Bronchial epithelial cell (primary cell): Measurements from ENCODE around the gene NHERF2. TPM values are rescaled to one million over a fixed set of nuclear protein-coding genes. Genes with fewer than 3 reads are reported as not detected.

ENCODE experiments used
- DNase-seq: peaks from one replicate; pipeline ENCODE4 v3.0.0-alpha.2; 2010; ENCODE audit warnings: low read depth
- FAIRE-seq: peaks from 2 replicates; lab custom pipeline; 2011; peaks lifted over from hg19 to GRCh38; lab: Jason Lieb, UNC
- H3K27me3 ChIP-seq: 2 replicates; pipeline ENCODE4 v1.5.1; 2011; ENCODE audit warnings: low read length; ENCODE audit not compliant: control insufficient read depth, insufficient read depth
- H3K36me3 ChIP-seq: 2 replicates; pipeline ENCODE4 v1.5.1; 2011; ENCODE audit warnings: low read length; ENCODE audit not compliant: control insufficient read depth, insufficient read depth
- H3K4me3 ChIP-seq: 2 replicates; pipeline ENCODE4 v1.5.1; 2011; ENCODE audit warnings: mild to moderate bottlenecking, low read depth, low read length, control low read depth
- CTCF ChIP-seq: IDR thresholded peaks from 2 replicates; pipeline ENCODE4 v1.5.1; 2011; ENCODE audit warnings: mild to moderate bottlenecking, moderate library complexity, low read length, control low read depth, inconsistent platforms; ENCODE audit not compliant: insufficient read depth, severe bottlenecking
- total RNA-seq: library from RNA; depleted of rRNA; stranded (reverse); fragments of >200 nt; gene quantifications from 2 replicates; pipeline ENCODE4 v1.2.1, GENCODE V29; 2014

NHERF2 gene
- total RNA-seq, 1 donor from 2014 or later, result 15.8 TPM

DNA sequence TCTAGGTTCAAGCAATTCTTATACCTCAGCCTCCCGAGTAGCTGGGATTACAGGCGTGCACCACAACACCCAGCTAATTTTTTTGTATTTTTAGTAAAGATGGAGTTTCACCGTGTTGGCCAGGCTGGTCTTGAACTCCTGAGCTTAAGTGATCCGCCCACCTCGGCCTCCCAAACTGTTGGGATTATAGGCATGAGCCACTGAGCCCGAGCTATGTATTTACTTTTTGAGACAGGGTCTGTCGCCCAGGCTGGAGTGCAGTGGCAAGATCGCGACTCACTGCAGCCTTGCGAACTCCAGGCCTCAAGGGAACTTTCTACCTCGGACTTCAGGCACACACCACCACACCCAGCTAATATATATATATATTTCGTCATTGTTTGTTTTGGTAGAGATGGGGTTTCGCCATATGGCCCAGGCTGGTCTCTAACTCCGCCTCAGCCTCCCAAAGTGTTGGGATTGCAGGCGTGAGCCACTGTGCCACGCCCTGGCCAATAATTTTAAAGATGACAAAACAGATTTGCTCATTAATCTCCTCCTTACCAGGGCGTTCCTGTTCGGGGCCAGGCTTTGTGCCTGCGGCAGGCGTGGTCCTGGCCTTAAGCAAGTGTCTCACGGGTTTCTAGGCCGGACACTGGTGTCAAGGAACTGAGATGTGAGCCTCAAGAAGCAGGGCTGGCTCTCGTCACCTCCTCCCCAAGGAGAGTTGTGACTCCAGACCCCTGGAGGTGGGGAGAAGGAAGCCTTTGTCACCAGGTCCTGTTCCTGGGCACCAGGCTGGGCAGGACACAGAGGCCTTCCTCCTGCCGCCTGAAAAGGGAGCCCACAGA is 11.4 kb upstream of the NHERF2 start:
- H3K36me3 ChIP-seq, result no peaks in the 10 kb centered on the region
- peaks cover 8% of the 10 kb centered on the region for H3K27me3 ChIP-seq
- no peak for FAIRE-seq
- DNase-seq, result peak; percentile 93
- H3K4me3 ChIP-seq, result no peak overlapping the region
- TF ChIP-seq CTCF, result no peak

DNA sequence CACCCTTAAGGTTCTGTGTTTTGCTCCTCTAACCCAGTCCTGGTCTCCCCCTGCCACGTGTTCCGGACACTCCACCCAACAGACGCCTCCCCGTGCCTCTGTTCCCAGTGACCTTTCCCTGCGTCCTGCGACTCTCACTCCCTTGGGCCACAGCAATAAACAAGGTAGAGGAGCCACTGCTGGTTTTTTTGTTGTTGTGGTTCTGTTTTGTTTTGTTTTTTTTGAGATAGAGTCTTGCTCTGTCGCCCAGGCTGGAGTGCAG is 10.8 kb upstream of the NHERF2 start:
- no peak overlapping the region for H3K4me3 ChIP-seq
- no peak for DNase-seq
- FAIRE-seq, result no peak
- TF ChIP-seq CTCF, result no peak
- no peaks in the 10 kb centered on the region for H3K36me3 ChIP-seq
- H3K27me3 ChIP-seq, result peaks cover 11% of the 10 kb centered on the region

- peaks cover 11% of the 10 kb centered on the region for H3K27me3 ChIP-seq
- DNase-seq, result no peak
- no peaks in the 10 kb centered on the region for H3K36me3 ChIP-seq
- no peak overlapping the region for H3K4me3 ChIP-seq
- FAIRE-seq, result no peak
- peak; percentile 29 for TF ChIP-seq CTCF
Measured at GRCh38 chr16:2016407-2016922, 10.2 kb upstream of the NHERF2 start.

DNA sequence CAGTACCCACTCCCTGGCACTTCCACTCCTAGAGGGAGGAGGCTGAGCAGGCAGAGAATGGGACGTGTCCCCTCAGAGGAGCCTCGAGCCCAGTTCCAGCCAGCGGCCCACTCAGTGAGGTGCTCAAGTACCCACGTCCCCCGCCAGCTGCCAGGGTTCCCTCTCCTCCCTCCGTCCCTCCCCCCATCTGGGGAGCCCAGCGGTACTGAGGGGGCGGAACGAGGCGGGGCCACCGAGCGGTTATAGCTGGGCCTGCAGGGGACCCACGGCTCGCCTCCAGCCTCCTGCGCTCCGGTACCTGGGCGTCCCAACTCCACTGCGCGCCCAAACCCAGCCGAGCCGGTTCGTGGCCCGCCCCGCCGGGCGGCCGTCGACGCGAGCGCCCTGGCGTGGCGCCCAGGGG is 7.2 kb upstream of the NHERF2 start, which contains the start of gene NPW:
Gene NPW, plus strand, starts transcription at position 268 of the 403 bp plus-strand sequence.
- FAIRE-seq, result no peak
- Histone ChIP-seq H3K36me3 (no peaks in the 10 kb centered on the region), H3K4me3 (no peak within 1 kb of the TSS), H3K27me3 (peaks cover 11% of the 10 kb centered on the region)
- DNase-seq, result no peak
- no peak for TF ChIP-seq CTCF

DNA sequence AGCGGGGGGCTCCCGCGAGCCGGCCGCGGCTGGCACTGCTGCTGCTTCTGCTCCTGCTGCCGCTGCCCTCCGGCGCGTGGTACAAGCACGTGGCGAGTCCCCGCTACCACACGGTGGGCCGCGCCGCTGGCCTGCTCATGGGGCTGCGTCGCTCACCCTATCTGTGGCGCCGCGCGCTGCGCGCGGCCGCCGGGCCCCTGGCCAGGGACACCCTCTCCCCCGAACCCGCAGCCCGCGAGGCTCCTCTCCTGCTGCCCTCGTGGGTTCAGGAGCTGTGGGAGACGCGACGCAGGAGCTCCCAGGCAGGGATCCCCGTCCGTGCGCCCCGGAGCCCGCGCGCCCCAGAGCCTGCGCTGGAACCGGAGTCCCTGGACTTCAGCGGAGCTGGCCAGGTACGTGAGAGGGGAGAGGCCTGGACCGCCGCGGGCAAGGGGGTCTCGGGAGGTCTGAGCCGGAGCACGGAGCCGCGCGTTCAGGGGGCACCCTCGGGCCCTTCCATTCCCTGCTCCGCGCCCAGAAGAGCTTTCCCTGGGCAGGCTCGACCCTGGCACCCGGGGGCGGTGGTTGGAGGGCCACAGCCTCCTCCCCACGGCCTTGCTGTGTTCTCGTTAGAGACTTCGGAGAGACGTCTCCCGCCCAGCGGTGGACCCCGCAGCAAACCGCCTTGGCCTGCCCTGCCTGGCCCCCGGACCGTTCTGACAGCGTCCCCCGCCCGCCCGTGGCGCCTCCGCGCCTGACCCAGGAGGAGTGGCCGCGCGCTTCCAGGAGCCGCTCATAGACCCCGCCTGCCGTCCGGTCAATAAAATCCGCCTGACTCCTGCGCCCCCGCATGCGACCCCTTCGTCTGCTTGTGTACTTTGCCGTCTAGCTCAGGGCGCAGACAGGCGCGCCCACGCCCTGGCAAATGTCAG is 6.5 kb upstream of the NHERF2 start:
- peaks cover 11% of the 10 kb centered on the region for H3K27me3 ChIP-seq
- no peak for TF ChIP-seq CTCF
- H3K4me3 ChIP-seq, result no peak overlapping the region
- no peak for FAIRE-seq
- DNase-seq, result no peak
- H3K36me3 ChIP-seq, result no peaks in the 10 kb centered on the region
